Mesodermal cell (in vitro differentiated cells): Measurements from ENCODE around the gene NFE2L1.
"Not testable (repeated sequence)": the region's sequence is repeated elsewhere in the genome, so short reads cannot be mapped to it uniquely, and the experiment has no call there.

ENCODE experiments used
- H3K27ac ChIP-seq: 2 replicates; pipeline ENCODE4 v1.7.0; 2013; ENCODE audit warnings: mild to moderate bottlenecking, low read depth, low read length, moderate library complexity; ENCODE audit not compliant: severe bottlenecking
- H3K36me3 ChIP-seq: 2 replicates; pipeline ENCODE4 v1.7.1; 2013; ENCODE audit warnings: mild to moderate bottlenecking, low read length, moderate library complexity; ENCODE audit not compliant: control insufficient read depth, insufficient read depth
- H3K4me1 ChIP-seq: one replicate; pipeline ENCODE4 v1.7.1; 2013; ENCODE audit warnings: mild to moderate bottlenecking, low read length; ENCODE audit not compliant: insufficient read depth, control insufficient read depth, poor library complexity, severe bottlenecking
- H3K4me3 ChIP-seq: 2 replicates; pipeline ENCODE4 v1.7.0; 2013; ENCODE audit warnings: low read length, control low read depth, mild to moderate bottlenecking; ENCODE audit not compliant: insufficient read depth, poor library complexity, severe bottlenecking; ENCODE audit errors: extremely low read depth
- H3K9me3 ChIP-seq: 2 replicates; pipeline ENCODE4 v1.7.1; 2013; ENCODE audit warnings: mild to moderate bottlenecking, low read length, moderate library complexity; ENCODE audit not compliant: control insufficient read depth
- WGBS, 2 experiments: methylation state at CpG; one replicate each; pipeline ENCODE4 v1.1.5; 2013; ENCODE audit warnings: missing lambda C conversion rate in 2 of 2; ENCODE audit not compliant: insufficient coverage in 2 of 2; 5-methylcytosine and 5-hydroxymethylcytosine counted together

The NFE2L1 gene

GRCh38 chr17:48057626-48058025 lies 9.5 kb downstream of the NFE2L1 start:
- Histone ChIP-seq H3K4me3 (no peak overlapping the region), H3K9me3 (no peaks in the 10 kb centered on the region), H3K36me3 (peaks cover 79% of the 10 kb centered on the region), H3K4me1 (peaks cover 25% of the 10 kb centered on the region), H3K27ac (no peak overlapping the region)
- 88 to 93% methylated on average over 4 of the region's 4 CpGs for WGBS, 2 experiments

- H3K4me3 ChIP-seq, result no peak overlapping the region
- no peaks in the 10 kb centered on the region for H3K9me3 ChIP-seq
- peaks cover 16% of the 10 kb centered on the region for H3K4me1 ChIP-seq
- WGBS, 2 experiments, result 92 to 97% methylated on average over 6 to 9 of the region's 11 CpGs
- H3K27ac ChIP-seq, result no peak overlapping the region
- H3K36me3 ChIP-seq, result peaks cover 84% of the 10 kb centered on the region
Measured at GRCh38 chr17:48058393-48059124, 10.4 kb downstream of the NFE2L1 start.

GRCh38 chr17:48059125-48059668 lies 11.0 kb downstream of the NFE2L1 start:
- H3K9me3 ChIP-seq, result no peaks in the 10 kb centered on the region
- H3K4me3 ChIP-seq, result no peak overlapping the region
- 97% methylated on average over 29 to 32 of the region's 32 CpGs for WGBS, 2 experiments
- peaks cover 82% of the 10 kb centered on the region for H3K36me3 ChIP-seq
- H3K27ac ChIP-seq, result no peak overlapping the region
- H3K4me1 ChIP-seq, result peaks cover 10% of the 10 kb centered on the region

DNA sequence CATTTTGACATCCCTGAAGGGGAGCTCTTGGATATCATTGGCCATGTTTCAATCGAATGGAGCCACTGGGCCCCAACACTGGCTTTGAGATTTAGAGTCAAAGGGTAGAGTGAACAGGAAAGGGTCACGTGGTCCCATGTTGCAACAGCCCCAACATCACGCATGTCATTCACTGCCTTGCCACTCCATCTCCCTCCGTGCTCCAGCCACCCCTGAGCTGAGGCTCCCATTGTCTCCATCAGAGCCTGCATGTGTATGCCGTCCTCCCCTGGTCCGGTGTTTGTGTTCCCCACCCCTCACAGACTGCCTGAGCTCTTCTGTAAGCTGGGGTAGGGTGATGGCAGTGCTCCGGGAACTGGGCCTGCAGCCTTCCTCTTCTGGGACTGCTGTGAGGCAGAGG lies 12.1 kb downstream of the NFE2L1 start:
- peaks cover 6% of the 10 kb centered on the region for H3K4me1 ChIP-seq
- H3K27ac ChIP-seq, result no peak overlapping the region
- no peaks in the 10 kb centered on the region for H3K9me3 ChIP-seq
- H3K36me3 ChIP-seq, result peaks cover 92% of the 10 kb centered on the region
- no peak overlapping the region for H3K4me3 ChIP-seq
- WGBS, 2 experiments, result 92 to 100% methylated on average over 5 of the region's 7 CpGs

DNA sequence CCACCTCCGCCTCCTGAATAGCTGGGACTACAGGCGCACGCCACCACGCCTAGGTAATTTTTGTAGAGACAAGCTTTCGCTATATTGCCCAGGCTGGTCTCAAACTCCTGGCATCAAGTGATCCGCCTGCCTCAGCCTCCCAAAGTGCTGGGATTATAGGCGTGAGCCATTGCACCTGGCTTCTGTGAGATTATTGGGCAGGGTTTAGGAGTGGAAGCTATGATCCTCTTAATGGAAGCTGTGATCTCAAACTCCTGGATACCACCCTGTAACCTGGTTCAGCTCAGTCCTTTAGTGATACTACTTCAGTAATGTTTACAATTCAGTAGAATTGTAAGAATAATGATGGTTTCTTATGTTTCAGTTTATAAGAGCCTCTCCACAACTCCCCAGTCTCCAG lies 14.1 kb downstream of the NFE2L1 start:
- no peaks in the 10 kb centered on the region for H3K4me1 ChIP-seq
- H3K27ac ChIP-seq, result no peak overlapping the region

DNA sequence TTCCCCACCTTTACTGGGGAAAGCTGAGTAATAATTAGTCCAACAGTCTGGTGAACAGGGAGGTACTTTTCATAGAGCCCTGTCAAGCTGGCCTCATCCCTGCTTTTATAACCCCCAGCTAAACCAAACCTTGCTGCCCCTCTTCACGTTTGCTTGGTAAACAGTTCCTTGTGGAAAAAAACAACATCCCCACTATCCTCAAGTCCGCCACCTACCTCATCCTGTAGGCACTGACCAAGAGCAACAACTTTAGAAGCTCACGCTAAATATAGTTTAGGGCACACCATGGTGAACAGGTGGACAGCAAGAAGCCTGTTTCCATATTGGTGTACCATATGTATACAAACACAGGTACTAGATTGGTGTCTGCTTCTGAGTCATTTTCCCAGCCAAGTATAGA lies 16.5 kb downstream of the NFE2L1 start:
- WGBS, 2 experiments, result 57 to 100% methylated on average over 1 to 2 of the region's 3 CpGs
- H3K36me3 ChIP-seq, result peaks cover 87% of the 10 kb centered on the region
- H3K9me3 ChIP-seq, result no peaks in the 10 kb centered on the region
- H3K4me1 ChIP-seq, result peaks cover 5% of the 10 kb centered on the region
- H3K27ac ChIP-seq, result no peak overlapping the region
- no peak overlapping the region for H3K4me3 ChIP-seq

More for the DNA sequence above, 14.1 kb downstream of the NFE2L1 start:
- Histone ChIP-seq H3K36me3 (peaks cover 91% of the 10 kb centered on the region), H3K4me3 (no peak overlapping the region), H3K9me3 (no peaks in the 10 kb centered on the region)
- 96 to 100% methylated on average over 6 to 7 of the region's 7 CpGs for WGBS, 2 experiments

DNA sequence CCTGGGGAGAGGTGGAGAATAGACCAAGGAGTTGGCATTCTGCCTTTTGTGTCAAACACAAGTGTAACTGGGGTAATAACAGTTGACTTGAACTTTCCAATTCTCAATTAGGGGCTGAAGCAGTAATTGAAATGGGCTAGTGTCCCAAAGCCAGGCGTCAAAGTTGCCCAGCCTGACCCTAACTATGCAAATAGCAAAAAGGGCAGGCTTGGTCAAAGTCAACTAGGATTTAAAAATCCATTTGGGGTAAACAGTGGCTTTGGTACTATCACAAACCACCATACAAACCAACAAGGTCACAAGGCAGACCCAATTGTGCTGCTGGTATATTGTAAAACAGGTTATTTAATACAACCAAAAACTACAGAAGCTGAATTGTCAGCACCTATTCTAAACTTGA lies 18.0 kb downstream of the NFE2L1 start:
- H3K36me3 ChIP-seq, result peaks cover 89% of the 10 kb centered on the region

DNA sequence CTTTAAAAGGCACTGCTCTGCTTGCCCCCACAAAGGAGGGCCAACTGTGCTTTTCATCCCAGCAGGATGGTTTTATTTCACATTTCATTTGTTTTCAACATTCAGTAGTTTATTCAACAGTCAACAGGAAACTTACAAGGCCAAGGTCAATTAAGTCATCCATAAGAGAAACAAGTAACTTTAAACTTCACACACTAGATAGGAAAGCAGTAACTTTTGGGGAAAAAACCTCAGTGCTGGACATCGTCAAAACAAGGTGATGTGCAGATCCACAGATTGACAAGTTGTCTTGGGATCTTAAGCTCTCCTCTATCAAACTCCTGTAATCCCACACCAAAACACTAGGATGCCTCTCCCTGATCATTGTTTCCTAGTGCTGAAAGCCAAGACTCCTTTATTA lies 18.5 kb downstream of the NFE2L1 start:
- H3K27ac ChIP-seq, result no peak overlapping the region
- H3K36me3 ChIP-seq, result peaks cover 89% of the 10 kb centered on the region
- 86% methylated on average over 1 of the region's 1 CpG; no CpG with 5 or more reads in 1 of the 2 experiments for WGBS, 2 experiments
- peaks cover 5% of the 10 kb centered on the region for H3K4me1 ChIP-seq
- no peak overlapping the region for H3K4me3 ChIP-seq
- H3K9me3 ChIP-seq, result no peaks in the 10 kb centered on the region

More for the DNA sequence above, 18.0 kb downstream of the NFE2L1 start:
- WGBS, 2 experiments, result 80% methylated on average over 1 of the region's 1 CpG; no CpG with 5 or more reads in 1 of the 2 experiments
- Histone ChIP-seq H3K4me1 (peaks cover 5% of the 10 kb centered on the region), H3K9me3 (no peaks in the 10 kb centered on the region), H3K4me3 (no peak overlapping the region), H3K27ac (no peak overlapping the region)

- Histone ChIP-seq H3K36me3 (peaks cover 89% of the 10 kb centered on the region), H3K9me3 (no peaks in the 10 kb centered on the region), H3K4me3 (no peak overlapping the region), H3K4me1 (peaks cover 5% of the 10 kb centered on the region), H3K27ac (no peak overlapping the region)
- 100% methylated on average over 1 of the region's 3 CpGs for WGBS, 2 experiments
Measured at GRCh38 chr17:48067245-48067644, 19.1 kb downstream of the NFE2L1 start.

GRCh38 chr17:48067808-48068207 lies 19.6 kb downstream of the NFE2L1 start:
- not testable (repeated sequence) for H3K9me3 ChIP-seq, H3K27ac ChIP-seq, H3K4me1 ChIP-seq, H3K4me3 ChIP-seq
- H3K36me3 ChIP-seq, result peaks cover 89% of the 10 kb centered on the region
- 86% methylated on average over 1 of the region's 2 CpGs; no CpG with 5 or more reads in 1 of the 2 experiments for WGBS, 2 experiments

DNA sequence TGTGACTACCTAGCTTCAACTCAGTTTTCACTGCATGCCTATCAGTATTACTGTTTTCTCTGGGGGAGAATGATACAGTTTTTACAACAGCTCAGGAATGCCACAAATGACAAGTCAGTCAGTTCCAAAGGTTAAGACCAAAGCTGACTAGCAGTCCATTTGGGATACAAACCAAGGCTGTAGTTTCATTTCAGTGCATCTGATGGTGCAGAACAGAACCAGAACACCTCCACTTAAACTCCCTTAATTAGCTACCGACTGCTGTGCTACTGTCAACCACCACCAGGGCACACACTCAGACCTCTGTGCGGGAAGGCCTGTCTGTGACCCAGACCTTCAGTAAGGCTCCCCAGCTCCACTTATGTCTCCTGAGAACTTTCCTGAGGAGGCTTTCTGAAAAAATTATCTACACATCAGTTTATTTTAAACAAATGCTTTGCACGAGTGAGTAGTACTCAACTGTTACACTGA lies 20.4 kb downstream of the NFE2L1 start:
- H3K27ac ChIP-seq, result peak overlapping the region; percentile 45
- no peaks in the 10 kb centered on the region for H3K9me3 ChIP-seq
- H3K4me3 ChIP-seq, result no peak overlapping the region
- H3K4me1 ChIP-seq, result peaks cover 5% of the 10 kb centered on the region
- 78 to 82% methylated on average over 2 to 3 of the region's 3 CpGs for WGBS, 2 experiments
- H3K36me3 ChIP-seq, result peaks cover 89% of the 10 kb centered on the region
